Measurements from ENCODE around the gene PTPRCAP. TPM values are rescaled to one million over a fixed set of nuclear protein-coding genes. Genes with fewer than 3 reads are reported as not detected.

PTPRCAP gene
- total RNA-seq, 1 experiment from 2014 or later = 3.0 TPM

DNA sequence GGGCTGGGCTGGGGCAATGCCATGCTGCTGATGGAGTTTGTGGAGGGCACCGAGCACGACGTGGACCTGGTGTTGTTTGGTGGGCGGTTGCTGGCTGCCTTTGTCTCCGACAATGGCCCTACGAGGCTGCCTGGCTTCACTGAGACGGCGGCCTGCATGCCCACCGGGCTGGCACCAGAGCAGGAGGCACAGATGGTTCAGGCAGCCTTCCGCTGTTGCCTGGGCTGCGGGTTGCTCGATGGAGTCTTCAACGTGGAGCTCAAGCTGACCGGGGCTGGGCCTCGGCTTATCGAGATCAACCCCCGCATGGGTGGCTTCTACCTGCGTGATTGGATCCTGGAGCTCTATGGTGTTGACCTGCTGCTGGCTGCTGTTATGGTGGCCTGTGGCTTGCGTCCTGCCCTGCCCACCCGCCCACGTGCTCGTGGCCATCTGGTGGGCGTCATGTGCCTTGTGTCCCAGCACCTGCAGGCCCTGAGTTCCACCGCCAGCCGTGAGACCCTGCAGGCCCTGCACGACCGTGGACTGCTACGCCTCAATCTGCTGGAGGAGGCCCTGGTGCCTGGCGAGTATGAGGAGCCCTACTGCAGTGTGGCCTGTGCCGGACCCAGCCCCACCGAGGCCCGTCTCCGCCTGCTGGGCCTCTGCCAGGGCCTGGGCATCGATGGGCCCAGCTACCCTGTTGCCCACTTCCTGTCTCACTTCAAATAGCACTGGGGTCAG lies 13.4 kb downstream of the PTPRCAP start:
- DNase-seq (ENCODE audit: low read depth) = no peak

DNA sequence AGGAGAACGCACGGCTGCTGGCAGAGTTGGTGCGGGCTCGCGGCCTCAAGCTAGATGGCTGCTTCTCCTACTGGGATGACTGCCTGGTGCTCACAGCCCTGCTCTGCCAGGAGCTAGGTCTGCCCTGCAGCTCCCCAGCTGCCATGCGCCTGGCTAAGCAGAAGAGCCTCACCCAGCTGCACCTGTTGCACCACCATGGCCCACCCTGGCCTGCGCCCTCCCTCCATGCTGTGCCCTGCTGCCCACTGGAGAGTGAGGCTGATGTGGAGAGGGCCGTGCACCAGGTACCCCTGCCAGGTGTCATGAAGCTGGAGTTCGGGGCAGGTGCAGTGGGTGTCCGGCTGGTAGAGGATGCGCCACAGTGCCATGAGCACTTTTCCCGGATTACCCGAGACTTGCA lies 14.0 kb downstream of the PTPRCAP start:
- DNase-seq (ENCODE audit: low read depth) = no peak

DNA sequence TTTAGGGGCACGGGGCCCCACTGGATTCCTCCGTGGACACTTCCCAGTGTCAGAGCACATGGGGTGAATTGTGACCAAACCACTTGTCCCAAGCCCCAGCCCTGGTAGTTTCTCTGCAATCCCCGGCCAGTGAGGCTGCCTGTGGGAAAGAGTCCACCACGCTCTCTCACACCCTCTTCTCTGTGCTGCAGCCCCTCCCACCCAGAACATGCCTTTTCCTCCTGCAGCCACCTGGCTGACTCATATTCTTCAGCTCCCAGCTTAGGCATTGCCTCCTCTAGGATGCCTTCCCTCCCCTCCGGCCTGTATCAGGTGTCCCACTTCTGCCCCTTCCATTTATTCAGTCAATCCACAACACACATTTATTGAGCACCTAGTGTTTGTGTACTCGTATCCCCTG lies 14.6 kb downstream of the PTPRCAP start:
- no peak for DNase-seq (ENCODE audit: low read depth)

DNA sequence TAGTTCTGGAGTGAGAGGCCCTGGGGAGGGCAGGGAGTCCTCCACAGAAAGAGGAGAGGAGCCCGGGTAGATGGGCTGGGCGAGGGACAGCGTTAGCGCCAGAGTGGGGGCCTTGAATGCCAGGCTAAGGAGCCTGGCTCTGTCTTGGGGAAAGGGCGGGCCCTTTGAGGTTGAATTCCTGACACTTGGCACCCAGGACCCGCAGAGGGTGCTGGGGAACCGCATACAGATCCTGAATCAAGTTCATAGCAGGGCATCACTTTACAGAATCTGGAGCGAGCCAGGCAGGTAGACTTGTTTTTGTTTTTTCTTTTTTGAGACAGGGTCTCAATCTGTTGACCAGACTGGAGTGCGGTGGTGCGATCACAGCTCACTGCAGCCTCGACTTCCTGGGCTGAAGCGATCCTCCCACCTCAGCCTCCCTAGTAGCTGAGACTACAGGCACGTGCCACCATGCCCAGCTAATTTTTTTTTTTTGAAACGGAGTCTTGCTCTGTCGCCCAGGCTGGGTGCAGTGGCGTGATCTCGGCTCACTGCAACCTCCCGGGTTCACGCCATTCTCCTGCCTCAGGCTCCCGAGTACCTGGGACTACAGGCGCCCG lies 16.0 kb downstream of the PTPRCAP start:
- no peak for DNase-seq (ENCODE audit: low read depth)

DNA sequence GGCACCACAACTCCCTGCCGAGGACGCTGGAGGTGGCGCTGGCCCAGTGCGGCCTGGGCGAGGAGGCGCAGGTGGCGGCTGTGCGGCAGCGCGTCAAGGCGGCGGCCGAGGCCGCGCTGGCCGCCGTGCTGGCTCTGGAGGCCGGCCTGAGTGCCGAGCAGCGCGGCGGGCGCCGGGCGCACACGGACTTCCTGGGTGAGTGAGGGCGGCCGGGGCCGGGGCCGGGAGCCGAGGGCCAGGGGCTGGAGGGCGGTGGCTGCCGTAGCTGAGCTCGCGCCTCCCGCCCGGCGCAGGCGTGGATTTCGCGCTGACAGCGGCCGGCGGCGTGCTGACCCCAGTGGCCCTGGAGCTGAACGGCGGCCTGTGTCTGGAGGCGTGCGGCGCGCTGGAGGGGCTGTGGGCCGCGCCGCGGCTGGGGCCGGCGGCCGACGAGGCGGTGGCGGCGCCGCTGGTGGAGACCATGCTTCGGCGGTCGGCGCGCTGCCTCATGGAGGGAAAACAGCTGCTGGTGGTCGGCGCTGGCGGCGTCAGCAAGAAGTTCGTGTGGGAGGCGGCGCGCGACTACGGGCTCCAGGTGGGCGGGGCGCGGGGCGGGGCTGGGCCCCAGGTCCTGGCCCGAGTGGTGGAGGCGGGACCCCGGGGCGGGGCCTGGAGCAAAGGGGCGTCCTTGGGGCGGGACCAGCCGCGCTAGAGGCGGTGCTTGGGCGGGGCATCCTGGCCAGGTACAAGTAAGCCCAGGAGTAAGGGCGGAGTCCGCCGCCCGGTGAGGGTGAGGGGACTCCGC lies 16.6 kb downstream of the PTPRCAP start:
- peak; percentile 96 for DNase-seq (ENCODE audit: low read depth)

DNA sequence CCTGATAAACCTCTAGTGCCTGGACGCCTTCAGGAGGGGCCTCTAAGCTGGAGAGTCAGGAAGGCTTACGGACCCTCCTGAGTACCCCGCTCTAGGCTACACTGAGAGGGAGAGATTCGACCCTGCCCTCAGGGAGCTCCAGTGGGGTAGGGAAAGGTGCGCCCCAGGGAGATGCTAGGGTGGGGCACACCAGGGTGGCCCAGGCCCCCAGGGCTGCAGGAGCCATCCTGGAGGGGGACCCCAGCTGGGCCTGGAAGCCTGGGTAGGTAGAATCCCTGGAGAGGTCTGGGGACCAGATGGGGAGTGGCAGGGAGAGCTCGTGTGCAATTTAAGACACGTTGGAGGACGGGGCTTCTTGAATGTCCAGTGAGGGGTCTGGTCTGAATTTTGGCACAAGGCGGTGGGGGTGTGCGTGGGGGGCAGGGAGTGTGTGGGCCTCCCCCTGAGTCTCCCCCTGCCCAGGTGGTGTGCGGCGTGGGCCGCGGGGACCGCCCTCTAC lies 17.3 kb downstream of the PTPRCAP start:
- DNase-seq (ENCODE audit: low read depth) = no peak

DNA sequence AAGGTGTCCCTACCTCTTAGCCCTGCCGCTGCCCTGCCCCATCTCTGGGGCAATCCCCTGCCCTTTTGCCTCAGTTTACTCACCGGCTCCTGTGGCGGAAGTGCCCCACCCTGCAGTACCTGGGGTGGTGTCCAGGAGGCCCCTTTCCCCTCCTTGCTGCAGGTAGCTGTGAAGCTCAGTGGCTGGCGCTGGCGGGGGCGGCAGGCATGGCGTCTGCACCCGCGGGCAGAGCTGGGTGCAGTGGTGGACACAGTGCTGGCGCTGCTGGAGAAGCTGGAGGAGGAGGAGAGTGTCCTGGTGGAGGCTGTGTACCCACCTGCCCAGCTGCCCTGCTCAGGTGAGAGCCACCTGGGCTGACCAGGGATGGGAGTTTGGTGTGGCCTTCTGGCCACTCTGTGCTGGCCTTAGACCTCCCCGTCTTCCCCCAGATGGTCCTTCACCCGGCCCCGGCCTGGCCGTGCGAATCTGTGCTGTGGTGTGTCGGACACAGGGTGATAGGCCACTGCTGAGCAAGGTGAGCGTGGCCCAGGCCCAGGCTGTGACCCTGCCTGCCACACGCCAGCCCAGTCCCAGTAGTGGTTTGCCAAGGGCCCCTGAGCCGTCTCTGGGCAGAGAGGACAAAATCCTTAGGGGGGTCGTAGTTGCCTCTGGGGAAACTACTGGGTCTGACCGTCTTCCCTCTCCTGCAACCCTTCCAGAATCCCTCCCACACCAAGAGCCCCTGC lies 18.0 kb downstream of the PTPRCAP start:
- DNase-seq (ENCODE audit: low read depth) = no peak

DNA sequence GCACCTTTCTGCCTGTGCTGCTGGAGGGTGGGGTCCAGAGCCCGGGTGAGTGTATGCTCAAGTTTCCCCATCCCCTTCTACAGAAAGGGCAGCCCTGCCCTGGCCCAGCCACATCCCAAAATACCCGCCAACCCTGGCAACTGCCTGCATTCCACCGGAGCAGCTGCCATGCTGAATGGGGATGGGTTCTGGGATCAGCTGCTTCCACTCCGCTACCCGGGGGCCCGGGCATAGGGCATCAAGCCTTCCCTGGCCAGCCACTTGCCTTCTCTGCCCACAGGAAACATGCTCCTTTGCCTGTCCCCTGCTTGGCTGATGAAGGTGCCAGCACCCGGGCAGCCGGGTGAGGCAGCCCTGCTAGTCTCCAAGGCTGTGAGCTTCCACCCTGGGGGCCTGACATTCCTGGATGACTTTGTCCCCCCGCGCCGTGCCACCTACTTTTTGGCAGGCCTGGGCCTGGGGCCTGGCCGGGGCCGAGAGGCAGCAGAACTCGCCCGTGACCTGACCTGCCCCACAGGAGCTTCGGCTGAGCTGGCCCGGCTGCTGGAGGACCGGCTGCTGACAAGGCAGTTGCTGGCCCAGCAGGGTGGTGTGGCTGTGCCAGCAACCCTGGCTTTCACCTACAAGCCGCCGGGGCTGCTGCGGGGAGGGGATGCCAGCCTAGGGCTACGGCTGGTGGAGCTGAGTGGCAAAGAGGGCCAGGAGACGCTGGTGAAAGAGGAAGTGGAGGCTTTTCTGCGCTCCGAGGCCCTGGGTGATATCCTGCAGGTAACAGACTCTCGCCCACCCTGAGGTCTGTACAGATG lies 18.8 kb downstream of the PTPRCAP start:
- no peak for DNase-seq (ENCODE audit: low read depth)

DNA sequence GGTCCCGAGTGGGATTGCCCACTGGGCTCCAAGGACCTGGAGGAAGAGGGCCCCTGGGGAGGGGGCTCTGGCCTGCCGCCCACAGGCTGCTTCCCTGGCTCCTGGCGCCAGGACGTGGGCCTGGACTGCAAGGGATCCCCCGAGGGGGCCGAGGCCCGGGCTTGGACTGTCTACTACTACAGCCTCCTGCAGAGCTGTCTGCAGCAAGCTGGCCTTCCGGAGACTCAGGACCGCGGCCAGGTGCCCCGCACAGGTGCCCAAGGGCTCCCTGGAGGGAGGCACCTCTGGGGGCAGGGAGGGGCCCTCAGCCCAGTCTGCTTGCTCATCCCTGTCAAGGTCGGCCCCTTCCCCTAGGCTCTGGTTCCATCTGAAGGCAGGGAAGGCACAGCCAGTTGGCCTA lies 20.1 kb downstream of the PTPRCAP start:
- no peak for DNase-seq (ENCODE audit: low read depth)

DNA sequence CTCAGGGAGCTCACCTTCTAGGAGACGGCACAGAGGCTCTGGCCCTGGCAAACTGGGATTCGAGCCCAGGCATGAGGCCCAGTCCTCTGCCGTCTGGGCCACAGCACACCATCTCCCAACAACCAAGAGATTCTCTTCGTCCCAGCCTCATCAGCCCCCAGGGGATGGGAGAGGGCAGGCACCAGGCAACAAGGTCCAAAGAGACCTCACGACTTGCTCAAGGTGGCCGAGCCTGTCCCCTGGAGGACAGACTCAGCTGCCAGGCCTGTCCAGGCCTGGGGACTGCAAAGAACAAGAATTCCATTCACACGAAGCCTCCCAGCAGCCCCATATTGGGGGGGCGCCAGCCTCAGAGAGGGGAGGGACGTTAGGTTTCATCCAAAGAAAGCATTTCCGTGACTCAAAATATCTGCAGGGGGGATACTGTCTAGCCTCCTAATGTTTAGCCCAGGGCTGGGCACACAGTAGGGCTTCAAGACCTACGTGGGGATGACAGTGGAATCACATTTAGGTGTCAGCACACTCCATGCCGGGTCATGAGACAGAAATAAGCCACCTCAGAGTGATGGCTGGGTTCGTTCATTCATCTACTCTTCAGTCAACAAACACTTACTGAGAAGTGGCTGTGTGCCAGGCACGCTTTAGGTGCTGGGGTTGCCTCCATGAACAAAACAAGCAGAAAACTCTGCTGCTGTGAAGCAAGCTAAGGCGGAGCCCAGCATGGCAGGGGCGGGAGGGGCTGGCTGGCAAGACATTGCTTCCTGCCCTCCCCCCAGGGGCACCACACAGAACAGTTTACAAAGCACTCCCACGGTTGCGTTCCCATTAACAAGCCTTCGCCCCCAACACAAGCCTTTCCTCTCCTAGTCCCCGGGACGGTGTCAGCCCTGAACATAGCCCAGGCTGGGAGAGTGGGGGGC lies 20.8 kb downstream of the PTPRCAP start:
- DNase-seq (ENCODE audit: low read depth) = peak; percentile 57

DNA sequence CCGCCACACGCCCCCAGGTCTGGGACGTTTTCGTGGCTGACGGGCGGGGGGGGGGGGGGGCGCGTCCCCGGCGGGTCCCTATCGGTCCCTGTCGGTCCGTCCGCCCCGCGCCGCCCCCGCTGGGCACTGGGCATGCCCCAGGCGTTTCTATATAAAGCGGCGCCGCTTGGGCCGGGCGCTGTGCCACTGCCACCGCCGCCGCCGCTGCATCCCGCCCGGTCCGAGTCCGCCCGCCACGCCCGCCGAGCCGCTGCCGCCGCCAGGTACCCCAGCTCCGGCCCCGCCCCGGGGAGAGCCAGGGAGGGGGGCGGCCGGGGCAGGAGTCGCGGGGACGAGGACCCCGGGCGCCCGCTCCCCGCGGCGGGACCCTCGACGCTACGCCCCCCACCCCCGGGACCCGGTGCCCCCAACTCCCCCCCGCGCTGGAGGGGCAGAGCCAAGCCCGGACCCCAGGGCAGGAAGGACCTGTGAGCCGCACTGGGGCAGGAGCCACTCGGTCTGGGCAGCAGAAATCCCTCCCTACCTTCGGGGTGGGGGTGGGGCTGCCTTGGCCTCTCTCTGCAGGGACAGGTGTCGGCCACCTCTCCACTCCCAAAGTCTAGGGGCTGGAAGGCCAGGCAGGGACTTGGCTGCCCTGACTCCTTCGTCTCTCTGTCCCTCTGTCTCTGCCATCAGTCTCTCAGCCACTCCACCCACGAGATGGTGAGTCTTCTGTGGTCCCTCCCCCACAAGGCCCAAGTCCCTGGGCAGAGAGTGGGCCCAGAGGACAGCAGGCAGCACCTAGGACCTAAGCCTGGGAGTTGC lies 21.8 kb downstream of the PTPRCAP start, which contains the start of gene CARNS1:
Gene CARNS1 (plus strand): TSS at position 178 of the 804 bp plus-strand sequence. CDS start 522 bp downstream, at position 700.
- no peak for DNase-seq (ENCODE audit: low read depth)

DNA sequence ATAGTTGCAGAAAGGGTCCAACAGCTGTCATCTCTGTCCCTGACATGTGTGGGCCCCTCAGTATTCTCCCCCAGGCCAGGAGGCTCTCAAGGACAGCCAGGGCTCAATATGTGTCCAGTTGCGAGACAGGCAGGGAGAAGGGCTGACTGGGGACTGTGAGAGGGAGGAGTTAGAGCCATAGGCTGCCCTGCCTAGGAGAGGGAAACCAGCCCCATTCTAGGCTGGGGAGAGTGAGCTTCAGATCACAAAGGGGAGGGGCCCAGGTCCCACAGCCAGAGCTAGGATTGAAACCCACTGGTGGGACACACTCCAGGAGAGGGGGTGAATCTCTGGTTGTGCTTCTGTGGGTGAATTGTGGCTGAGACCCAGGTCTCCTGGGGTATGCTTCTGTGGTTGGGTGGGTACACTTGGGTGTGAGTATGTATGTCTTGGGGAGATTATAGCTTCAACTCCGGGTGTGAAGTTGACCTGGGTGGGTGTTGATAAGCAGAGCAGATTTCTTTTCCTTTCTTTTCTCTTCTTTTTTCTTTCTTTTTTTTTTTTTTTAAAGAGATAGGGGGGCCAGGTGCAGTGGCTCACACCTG lies 24.1 kb downstream of the PTPRCAP start:
- no peak for DNase-seq (ENCODE audit: low read depth)

DNA sequence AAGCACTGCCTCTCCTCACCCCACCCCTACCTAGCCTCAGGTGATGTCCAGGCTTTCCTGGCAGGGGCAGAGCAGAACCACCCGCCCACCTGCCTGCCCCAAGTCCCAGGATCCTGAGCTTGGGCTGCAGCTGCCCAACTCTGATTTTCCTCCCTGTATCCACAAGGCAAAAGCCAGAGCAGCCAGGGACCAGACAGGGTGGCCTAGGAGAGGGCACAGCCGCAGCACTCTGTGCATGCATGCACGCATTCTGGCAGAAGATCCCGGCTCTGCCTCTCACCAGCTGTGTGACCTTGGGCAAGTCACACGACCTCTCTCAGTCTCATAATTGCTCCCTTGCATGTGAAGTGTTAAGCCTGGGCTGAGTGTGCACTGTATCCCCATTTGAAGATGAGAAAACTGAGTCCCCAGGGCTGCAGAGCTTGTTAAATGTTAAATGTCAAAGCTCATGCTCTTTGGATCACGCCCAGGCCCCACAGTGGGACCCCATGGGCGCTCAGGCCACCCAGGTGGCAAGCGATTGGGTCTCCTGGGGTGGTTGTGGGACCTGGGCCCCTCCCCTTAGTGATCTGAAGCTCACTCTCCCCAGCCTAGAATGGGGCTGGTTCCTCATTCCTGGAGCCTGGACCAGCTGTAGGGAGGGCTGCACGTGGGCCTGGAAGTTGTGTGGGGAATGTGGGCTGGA lies 24.8 kb downstream of the PTPRCAP start:
- DNase-seq (ENCODE audit: low read depth) = no peak

DNA sequence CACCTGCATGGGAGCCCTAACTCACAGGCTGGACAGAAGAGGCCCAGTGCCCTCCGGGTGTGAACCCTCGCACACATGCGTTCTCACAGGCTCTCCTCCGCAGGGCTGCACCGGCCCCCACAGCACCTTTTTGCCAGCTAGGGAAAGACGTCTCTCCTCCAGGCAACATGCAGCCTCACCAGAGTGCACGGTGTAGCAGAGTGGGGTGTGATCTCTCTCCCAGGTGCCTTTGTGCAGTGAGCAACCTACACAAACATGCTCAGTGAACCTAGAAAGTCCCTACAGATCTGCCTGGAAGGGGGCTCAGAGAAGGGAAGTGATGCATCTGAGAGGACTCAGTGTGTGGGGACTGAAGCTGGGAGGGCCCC lies 25.7 kb downstream of the PTPRCAP start:
- no peak for DNase-seq (ENCODE audit: low read depth)

DNA sequence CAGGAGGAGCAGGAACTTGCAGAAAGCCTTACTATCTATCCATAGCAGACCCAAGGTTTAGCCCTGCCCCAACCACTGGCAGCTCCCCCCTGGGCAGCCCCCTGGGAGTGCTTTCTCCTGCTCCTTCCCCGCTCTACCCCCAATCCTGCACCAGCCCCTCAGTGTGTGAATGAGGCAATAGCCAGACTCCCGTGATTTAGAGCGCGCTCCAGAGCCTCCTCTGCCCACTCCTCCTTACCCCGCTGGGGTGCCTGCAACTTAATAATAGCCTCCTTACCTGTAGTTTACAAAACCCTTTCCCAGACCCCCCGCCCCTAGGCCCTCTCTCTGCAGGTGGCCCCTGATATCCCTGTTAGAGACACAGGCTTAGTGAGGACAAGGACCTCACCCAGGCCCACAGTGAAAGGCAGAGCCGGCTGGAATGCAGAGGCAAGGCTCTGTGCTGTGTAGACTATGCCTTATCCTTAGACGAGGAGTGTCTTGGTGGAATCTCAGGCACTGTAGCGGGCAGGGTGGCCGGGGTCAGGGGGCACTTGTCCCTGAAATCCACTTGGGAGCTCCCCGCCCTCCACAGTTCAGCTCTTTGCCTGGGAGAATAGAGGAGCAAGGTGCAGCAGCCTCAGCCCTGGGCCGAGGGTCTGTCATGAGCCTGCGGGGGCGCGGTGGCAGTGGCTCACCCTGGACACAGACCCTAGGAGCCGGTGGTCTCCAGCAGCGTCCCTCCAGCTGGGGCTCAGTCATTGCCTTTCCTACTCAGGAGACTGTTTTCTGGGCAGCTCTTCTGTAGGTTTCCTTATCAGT lies 26.3 kb downstream of the PTPRCAP start:
- no peak for DNase-seq (ENCODE audit: low read depth)

DNA sequence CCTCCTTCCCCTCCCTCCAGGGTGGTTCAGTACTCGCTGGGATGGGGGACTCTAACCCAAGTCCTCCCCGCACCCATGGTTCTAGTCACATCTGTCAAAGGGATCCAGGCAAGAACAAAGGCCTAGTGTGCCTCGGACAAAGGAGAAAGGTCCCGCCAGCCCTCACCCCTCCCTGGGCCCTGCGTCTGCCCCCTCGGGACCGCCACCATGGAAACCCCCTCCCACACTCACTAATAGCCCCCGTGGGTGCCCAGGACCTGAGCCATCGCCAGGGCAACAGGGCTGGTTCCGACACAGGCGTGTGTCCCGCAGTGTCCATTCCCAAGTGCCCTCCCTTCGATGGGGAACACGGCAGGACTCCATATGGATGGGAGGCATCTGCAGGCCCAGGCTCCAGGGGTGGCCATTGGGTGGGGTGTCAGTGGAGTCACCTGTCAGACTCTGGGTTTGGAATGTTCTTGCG lies 27.1 kb downstream of the PTPRCAP start:
- DNase-seq (ENCODE audit: low read depth) = no peak

DNA sequence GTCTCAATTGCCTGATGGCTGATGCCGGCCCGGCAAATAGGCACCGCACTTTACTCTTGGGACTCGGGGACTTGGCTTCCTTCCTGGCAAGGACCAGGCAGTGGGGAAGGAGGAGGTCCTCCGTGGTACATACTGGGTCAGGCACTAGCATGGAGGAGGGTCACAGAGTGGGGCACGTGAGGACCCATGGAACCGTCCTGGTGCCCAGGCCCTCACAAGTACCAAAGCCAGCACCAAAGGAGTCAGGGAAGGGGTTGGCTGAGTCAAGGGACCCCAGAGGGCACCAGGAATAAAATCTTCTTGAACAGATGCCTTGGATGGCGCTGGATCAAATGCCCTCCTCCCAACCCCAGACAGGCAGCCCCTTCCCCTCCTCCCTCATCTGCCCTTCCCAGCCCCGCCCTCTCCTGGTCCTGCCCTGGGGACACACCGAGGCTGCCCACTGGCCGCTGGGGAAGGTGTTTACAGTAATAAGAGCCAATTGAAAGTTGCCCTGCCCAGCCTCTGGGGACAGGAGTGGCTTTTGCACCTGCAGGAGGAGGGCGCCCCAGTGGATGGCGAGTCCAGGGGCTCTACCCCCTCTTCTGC lies 27.6 kb downstream of the PTPRCAP start:
- DNase-seq (ENCODE audit: low read depth) = no peak

All from Daoy (cell line).